Caco-2 (cell line): ENCODE results near the gene ARHGDIB. TPM values are rescaled to one million over a fixed set of nuclear protein-coding genes. Genes with fewer than 3 reads are reported as not detected.

Experiments
- BruUV-seq: library from RNA; stranded (reverse); fragments of 400-500 nt; replicated peaks from 2 replicates; lab custom pipeline; 2021; lab: Mats Ljungman, UMichigan
- CTCF ChIA-PET: fragments of 300-600 bp; sonication (Branson Sonifier 250); formaldehyde crosslinking; loops from one replicate; lab custom pipeline; 2022; ENCODE audit warnings: antibody characterized with exemption; lab: Charles Lee
- POLR2A ChIA-PET: fragments of 300-600 bp; sonication (Branson Sonifier 250); formaldehyde crosslinking; loops from one replicate; lab custom pipeline; 2022; ENCODE audit warnings: antibody characterized with exemption; lab: Charles Lee
- DNase-seq, 2 experiments: peaks; one replicate each; pipeline versions ENCODE4 v3.0.0 to v3.0.0-alpha.2; 2020 to 2022
- H3K27me3 ChIP-seq: replicated peaks from 2 replicates; pipeline ENCODE4 v1.6.0; 2011; ENCODE audit warnings: low read length; ENCODE audit not compliant: control insufficient read depth, insufficient read depth
- H3K36me3 ChIP-seq: 2 replicates; pipeline ENCODE4 v1.5.1; 2011; ENCODE audit warnings: low read length; ENCODE audit not compliant: control insufficient read depth, insufficient read depth
- H3K4me1 ChIP-seq: fragments of 250-450 bp; sonication (Bioruptor Pico); 2 replicates; pipeline ENCODE4 v1.5.1; 2020; ENCODE audit warnings: mild to moderate bottlenecking
- H3K4me3 ChIP-seq: 2 replicates; pipeline ENCODE4 v1.5.1; 2011; ENCODE audit warnings: low read depth, mild to moderate bottlenecking, control low read depth, low read length
- H3K9me3 ChIP-seq: fragments of 250-450 bp; sonication (Bioruptor Pico); 2 replicates; pipeline ENCODE4 v1.5.1; 2020; ENCODE audit warnings: mild to moderate bottlenecking, moderate library complexity
- H3K27ac Mint-ChIP-seq: one replicate; pipeline ENCODE4 v1.8.0; 2022; ENCODE audit warnings: mixed read lengths; ENCODE audit not compliant: unreplicated experiment
- H3K27me3 Mint-ChIP-seq: one replicate; pipeline ENCODE4 v1.8.0; 2022; ENCODE audit warnings: mixed read lengths; ENCODE audit not compliant: insufficient read depth, unreplicated experiment
- H3K36me3 Mint-ChIP-seq: one replicate; pipeline ENCODE4 v1.8.0; 2022; ENCODE audit warnings: mild to moderate bottlenecking, mixed read lengths; ENCODE audit not compliant: insufficient read depth, unreplicated experiment
- H3K4me1 Mint-ChIP-seq: one replicate; pipeline ENCODE4 v1.8.0; 2022; ENCODE audit warnings: low read depth, mixed read lengths; ENCODE audit not compliant: unreplicated experiment
- H3K4me3 Mint-ChIP-seq: one replicate; pipeline ENCODE4 v1.8.0; 2022; ENCODE audit warnings: mild to moderate bottlenecking, moderate library complexity, mixed read lengths; ENCODE audit not compliant: unreplicated experiment
- H3K9me3 Mint-ChIP-seq: one replicate; pipeline ENCODE4 v1.8.0; 2022; ENCODE audit warnings: mixed read lengths; ENCODE audit not compliant: unreplicated experiment
- intact Hi-C: fragments of 100-400 bp; cut with micrococcal nuclease; formaldehyde crosslinking; loops from one replicate; pipeline ENCODE4 v1.10.0; 2022; ENCODE audit not compliant: unreplicated experiment
- total RNA-seq: library from RNA; stranded (reverse); gene quantifications from 2 replicates; pipeline ENCODE4 v1.2.3, GENCODE V29; 2022
- TF ChIP-seq, protein P1 (sequence below), 2 experiments: fragments of 200-600 bp in 1 of 2; IDR thresholded peaks; 1 replicate in 1 of 2; 2 replicates in 1 of 2; pipeline versions ENCODE4 v1.5.1 to v1.8.0; 2011 to 2022; ENCODE audit warnings: antibody characterized with exemption in 1 of 2, control low read depth in 1 of 2, inconsistent platforms in 1 of 2, low read depth in 1 of 2, low read length in 1 of 2, mild to moderate bottlenecking in 1 of 2, moderate library complexity in 1 of 2; ENCODE audit not compliant: insufficient read depth in 1 of 2, severe bottlenecking in 1 of 2, unreplicated experiment in 1 of 2

Gene ARHGDIB
- total RNA-seq, 1 experiment from 2014 or later, result 15.9 TPM

DNA sequence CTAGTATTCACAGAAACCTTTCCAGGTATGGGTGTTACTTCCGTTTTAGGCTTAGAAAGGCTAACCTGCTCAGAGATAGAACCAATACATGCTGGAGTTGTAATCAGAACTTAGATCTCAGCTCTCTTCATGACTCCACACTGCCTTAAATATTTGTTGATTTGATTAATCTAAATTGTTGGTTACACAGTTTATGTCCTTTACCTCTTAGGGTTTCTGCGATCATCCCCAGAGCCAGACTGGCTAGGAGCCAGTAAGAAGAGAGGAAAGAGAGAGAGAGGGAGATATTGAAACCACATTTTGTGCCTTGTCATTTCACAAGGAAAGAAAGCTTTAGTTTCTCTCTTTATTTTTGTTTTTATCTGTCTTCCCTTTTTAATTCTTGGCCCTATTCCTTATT lies 58.9 kb downstream of the ARHGDIB start:
- no peaks in the 10 kb centered on the region for H3K9me3 Mint-ChIP-seq
- intact Hi-C loops, result no loop called here
- H3K4me1 Mint-ChIP-seq, result peaks cover 10% of the 10 kb centered on the region
- no peaks in the 10 kb centered on the region for H3K27me3 Mint-ChIP-seq
- no TSS peak for BruUV-seq
- no peaks in the 10 kb centered on the region for H3K9me3 ChIP-seq
- TF ChIP-seq, protein P1, sequence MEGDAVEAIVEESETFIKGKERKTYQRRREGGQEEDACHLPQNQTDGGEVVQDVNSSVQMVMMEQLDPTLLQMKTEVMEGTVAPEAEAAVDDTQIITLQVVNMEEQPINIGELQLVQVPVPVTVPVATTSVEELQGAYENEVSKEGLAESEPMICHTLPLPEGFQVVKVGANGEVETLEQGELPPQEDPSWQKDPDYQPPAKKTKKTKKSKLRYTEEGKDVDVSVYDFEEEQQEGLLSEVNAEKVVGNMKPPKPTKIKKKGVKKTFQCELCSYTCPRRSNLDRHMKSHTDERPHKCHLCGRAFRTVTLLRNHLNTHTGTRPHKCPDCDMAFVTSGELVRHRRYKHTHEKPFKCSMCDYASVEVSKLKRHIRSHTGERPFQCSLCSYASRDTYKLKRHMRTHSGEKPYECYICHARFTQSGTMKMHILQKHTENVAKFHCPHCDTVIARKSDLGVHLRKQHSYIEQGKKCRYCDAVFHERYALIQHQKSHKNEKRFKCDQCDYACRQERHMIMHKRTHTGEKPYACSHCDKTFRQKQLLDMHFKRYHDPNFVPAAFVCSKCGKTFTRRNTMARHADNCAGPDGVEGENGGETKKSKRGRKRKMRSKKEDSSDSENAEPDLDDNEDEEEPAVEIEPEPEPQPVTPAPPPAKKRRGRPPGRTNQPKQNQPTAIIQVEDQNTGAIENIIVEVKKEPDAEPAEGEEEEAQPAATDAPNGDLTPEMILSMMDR (IDR thresholded peaks at IDR 0.05; ENCODE audit: insufficient read depth in 1 of 2, low read depth in 1 of 2, low read length in 1 of 2, severe bottlenecking in 1 of 2, unreplicated experiment in 1 of 2), result no peak
- DNase-seq, result no peak
- H3K4me1 ChIP-seq, result peaks cover 3% of the 10 kb centered on the region; the same call in 1 of the 2 replicates
- POLR2A ChIA-PET, result no interaction called here
- H3K4me3 ChIP-seq, result no peak overlapping the region
- no peaks in the 10 kb centered on the region for H3K36me3 ChIP-seq
- H3K4me3 Mint-ChIP-seq, result no peak overlapping the region
- CTCF ChIA-PET, result no interaction called here
- H3K27ac Mint-ChIP-seq, result no peak overlapping the region
- H3K36me3 Mint-ChIP-seq, result no peaks in the 10 kb centered on the region
- H3K27me3 ChIP-seq, result no peaks in the 10 kb centered on the region

DNA sequence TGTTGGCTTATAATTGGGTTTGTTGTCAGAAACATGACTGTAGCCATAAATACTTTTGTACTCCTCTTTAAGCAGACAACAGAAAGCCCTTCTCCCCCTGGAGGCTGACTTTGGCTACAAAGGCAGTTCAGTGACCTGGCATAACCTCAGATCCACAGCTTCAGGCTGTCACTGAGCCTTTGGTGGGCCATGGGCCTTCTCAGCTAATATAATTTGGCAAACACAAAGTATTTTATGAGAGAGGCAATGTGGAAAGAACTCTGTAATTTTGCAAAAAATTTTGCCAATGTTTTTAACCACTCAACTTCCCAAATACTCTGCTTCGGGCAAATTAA lies 60.2 kb downstream of the ARHGDIB start:
- BruUV-seq, result no TSS peak
- Mint-ChIP-seq H3K27ac (no peak overlapping the region), H3K9me3 (no peaks in the 10 kb centered on the region), H3K4me1 (peaks cover 10% of the 10 kb centered on the region), H3K36me3 (no peaks in the 10 kb centered on the region), H3K27me3 (no peaks in the 10 kb centered on the region), H3K4me3 (no peak overlapping the region)
- POLR2A ChIA-PET, result no interaction called here
- peak in 1 of 2 experiments; percentile 18 for DNase-seq
- Histone ChIP-seq H3K4me1 (peaks cover 3% of the 10 kb centered on the region; the same call in 1 of the 2 replicates), H3K9me3 (no peaks in the 10 kb centered on the region), H3K36me3 (no peaks in the 10 kb centered on the region), H3K4me3 (no peak overlapping the region), H3K27me3 (no peaks in the 10 kb centered on the region)
- intact Hi-C loops, result no loop called here
- TF ChIP-seq, protein P1 (IDR thresholded peaks at IDR 0.05; ENCODE audit: insufficient read depth in 1 of 2, low read depth in 1 of 2, low read length in 1 of 2, severe bottlenecking in 1 of 2, unreplicated experiment in 1 of 2), result no peak
- CTCF ChIA-PET, result no interaction called here

- intact Hi-C loops, result no loop called here
- Histone ChIP-seq H3K27me3 (no peaks in the 10 kb centered on the region), H3K4me3 (no peak overlapping the region), H3K9me3 (no peaks in the 10 kb centered on the region), H3K4me1 (no peaks in the 10 kb centered on the region), H3K36me3 (no peaks in the 10 kb centered on the region)
- TF ChIP-seq, protein P1 (IDR thresholded peaks at IDR 0.05; ENCODE audit: insufficient read depth in 1 of 2, low read depth in 1 of 2, low read length in 1 of 2, severe bottlenecking in 1 of 2, unreplicated experiment in 1 of 2), result no peak
- no peaks in the 10 kb centered on the region for H3K27me3 Mint-ChIP-seq
- no peaks in the 10 kb centered on the region for H3K9me3 Mint-ChIP-seq
- no peaks in the 10 kb centered on the region for H3K36me3 Mint-ChIP-seq
- no TSS peak for BruUV-seq
- DNase-seq, result no peak
- CTCF ChIA-PET, result no interaction called here
- no peak overlapping the region for H3K27ac Mint-ChIP-seq
- POLR2A ChIA-PET, result no interaction called here
- no peak overlapping the region for H3K4me3 Mint-ChIP-seq
- peaks cover 10% of the 10 kb centered on the region for H3K4me1 Mint-ChIP-seq
Measured at GRCh38 chr12:14900521-14901227, 60.7 kb downstream of the ARHGDIB start.
